HG02623 (cell line): ENCODE results near the gene IRGQ.
"Not testable (repeated sequence)": the region's sequence is repeated elsewhere in the genome, so short reads cannot be mapped to it uniquely, and the experiment has no call there.

ENCODE experiments used
- ATAC-seq: cut with Tn5 transposase; IDR thresholded peaks from one replicate; pipeline ENCODE4 v1.9.1; 2021; ENCODE audit warnings: moderate library complexity; ENCODE audit not compliant: unreplicated experiment

Gene IRGQ, protein sequence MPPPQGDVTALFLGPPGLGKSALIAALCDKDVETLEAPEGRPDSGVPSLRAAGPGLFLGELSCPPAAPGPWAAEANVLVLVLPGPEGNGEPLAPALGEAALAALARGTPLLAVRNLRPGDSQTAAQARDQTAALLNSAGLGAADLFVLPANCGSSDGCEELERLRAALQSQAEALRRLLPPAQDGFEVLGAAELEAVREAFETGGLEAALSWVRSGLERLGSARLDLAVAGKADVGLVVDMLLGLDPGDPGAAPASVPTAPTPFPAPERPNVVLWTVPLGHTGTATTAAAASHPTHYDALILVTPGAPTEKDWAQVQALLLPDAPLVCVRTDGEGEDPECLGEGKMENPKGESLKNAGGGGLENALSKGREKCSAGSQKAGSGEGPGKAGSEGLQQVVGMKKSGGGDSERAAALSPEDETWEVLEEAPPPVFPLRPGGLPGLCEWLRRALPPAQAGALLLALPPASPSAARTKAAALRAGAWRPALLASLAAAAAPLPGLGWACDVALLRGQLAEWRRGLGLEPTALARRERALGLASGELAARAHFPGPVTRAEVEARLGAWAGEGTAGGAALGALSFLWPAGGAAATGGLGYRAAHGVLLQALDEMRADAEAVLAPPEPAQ

DNA sequence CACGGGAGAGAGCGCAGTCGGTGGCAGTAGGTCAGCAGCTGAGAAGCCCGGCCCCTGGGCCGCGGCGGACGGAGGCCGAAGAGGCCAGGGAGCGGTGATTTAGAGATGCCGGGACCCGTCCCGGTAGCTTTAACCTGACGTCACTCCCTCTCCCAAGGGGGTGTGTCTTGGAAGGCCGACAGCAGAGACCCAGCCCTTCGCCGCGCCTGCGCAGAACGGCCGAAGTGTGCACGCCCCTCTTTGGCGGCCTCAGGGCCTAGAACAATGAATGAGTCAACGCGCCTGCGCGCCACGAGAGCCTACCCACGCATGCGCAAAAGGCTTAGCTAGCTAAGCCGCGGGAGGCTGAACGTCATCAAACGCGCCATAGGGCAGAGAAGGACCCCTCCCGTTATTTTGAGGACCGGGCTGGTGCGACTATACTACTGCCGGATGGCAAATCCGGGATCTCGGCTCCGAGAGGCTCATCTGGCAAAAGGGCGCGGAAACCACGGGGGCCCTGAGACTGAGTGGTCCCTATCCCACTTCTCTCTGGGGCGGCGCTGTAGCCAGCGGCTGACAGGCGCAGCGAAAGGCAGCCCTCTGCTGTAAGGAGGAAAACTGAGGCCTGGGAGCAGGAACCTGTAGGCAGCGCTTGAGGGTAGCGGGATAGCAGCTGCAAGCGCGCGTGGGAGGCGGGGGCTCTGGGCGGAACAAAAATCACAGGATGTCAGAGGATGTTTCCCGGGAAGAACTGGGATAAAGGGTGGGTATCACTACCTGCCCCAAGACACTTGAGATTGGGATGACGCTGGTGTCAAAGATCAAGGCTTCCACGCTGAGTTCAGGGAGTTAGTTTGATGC, at the start of gene IRGQ, which contains the start of gene ZNF576:
TSS of gene IRGQ (minus strand) at position 136 of the 843 bp plus-strand sequence. CDS start 796 bp downstream, outside the sequence.
TSS of gene ZNF576 (plus strand) at position 597 of the 843 bp plus-strand sequence. CDS start 514 bp downstream, outside the sequence.
- peak; percentile 74 for ATAC-seq

DNA sequence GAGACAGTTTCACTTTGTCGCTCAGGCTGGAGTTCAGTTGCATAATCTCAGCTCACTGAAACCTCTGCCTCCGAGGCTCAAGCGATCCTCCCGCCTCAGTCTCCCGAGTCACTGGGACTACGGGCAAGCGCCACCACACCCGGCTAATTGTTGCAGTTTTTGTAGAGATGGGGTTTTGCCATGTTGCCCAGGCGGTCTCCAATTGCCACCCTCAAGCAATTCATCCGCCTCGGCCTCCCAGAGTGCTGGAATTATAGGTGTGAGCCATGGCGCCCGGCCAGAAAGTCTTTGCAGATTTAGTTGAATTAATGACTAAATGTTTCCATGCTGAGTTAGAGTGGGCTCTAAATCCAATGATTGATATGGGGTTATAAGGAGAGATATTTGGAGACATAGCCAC, 48.2 kb upstream of the IRGQ start:
- no peak for ATAC-seq

DNA sequence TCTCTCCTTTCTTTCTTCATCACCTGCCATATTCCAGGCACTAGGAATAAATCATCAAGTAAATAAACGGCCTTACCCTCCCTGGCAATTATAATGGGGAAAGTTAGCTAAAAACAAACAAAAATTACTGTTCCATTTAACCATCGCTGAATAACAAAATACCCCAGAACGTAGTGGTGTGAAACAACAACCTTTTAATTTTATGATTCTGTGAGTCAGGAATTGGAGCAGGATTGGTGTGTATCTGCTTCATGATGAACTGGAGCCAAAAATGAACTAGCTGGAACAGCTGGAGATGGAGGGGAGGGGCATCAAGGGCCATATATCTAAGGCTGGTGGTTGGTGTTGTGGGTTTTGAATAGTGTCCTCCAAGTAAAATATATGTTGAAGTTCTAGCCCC, 47.4 kb upstream of the IRGQ start:
- no peak for ATAC-seq

DNA sequence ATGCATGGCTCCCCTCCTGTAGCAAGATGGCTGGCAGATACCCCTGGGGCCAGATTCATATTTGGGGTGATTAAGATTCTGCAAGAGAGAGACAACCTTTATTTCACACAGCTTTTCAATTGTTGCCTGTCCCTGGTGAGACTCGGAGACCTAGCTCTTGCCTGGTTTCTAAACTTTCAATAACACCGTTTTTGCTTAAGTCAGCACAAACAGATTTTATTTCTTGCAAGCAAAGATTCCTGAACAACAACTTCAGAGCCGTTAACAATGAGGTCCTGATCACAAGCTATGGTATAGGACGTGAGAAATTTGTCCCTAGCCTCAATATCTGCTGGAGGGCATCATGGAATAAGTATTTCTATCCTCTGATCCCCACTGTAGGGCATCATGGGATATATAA, 46.6 kb upstream of the IRGQ start:
- ATAC-seq, result no peak

DNA sequence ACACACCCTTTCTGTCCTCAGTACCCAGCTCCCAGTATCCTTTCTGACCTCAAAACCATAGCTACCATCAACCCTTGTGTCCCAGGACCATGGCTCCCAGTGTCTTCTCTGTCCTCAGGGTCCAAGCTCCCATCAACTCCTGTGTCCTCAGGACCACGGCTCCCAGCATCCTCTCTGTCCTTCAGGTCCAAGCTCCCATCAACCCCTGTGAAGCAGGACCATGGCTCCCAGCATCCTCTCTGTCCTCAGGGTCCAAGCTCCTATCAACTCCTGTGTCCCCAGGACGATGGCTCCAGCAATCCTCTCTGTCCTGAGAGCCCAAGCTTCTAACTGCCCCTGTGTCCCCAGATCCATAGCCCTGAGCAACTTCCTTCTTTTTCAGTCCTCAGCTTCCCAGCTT, 45.4 kb upstream of the IRGQ start:
- no peak for ATAC-seq

DNA sequence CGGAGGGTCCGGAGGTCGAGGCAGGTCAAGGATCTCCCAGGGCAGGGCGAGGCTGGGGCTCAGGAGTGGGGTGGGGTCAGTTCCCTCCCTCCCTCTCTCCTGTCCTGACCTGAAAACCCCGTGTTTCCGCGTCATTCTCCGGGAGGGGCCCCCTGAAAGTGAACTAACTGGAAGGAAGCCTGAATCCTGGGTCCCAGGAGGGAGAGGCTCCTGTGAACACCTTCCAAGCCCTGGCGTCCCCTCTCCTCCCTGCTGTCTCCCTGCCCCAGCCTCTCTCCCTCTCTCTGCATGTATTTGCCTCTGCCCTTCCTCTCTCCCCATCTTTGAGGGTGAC, 44.5 kb upstream of the IRGQ start:
- no peak for ATAC-seq

DNA sequence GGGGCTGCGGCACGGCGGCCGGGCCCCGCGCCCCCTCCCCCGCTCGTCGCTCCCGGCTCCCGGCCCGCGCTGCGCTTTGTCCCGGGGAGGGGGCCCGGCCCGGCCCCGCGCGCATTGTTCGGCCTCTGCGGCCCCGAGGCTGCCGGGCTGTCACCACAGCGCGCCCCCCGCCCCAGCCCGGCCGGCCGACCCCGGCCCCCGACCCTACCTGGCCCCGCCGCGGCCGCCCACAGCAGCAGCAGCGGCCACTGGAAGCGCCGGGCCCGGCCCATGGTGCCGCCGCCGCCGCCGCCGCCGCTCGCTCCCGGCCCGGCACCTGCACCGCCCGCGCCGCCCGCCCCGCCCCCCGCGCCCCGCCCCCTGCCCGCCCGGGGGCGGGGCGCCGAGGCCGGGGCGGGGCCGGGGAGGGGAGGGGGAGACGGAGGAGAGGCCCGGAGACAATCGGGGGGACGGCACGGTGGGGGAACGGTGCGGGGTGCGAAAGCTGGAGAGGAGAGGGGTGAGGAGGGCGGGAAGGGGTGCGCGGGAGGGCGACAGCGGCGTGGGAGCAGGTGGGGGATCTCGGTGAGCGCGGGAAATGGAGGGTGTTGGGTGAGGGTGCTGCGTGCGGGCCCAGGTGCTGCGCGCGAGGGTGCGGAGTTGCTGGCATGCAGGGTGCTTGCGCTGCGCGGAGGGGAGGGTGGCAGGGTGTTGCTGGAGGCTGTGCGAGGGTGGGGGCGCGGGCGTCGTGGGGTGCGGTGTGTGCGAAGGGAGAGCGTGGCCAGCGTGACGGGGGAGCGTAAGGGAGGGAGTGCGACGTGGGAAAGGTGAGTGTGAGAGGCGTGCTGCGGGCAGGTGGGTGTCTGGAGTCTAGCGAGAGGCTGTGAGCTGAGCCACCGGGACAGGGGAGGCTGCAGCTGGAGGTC, 43.8 kb upstream of the IRGQ start, which contains the start of gene CADM4:
TSS of gene CADM4 (minus strand) at position 332 of the 905 bp plus-strand sequence. CDS start at position 272, 60 bp downstream.
- no peak for ATAC-seq

DNA sequence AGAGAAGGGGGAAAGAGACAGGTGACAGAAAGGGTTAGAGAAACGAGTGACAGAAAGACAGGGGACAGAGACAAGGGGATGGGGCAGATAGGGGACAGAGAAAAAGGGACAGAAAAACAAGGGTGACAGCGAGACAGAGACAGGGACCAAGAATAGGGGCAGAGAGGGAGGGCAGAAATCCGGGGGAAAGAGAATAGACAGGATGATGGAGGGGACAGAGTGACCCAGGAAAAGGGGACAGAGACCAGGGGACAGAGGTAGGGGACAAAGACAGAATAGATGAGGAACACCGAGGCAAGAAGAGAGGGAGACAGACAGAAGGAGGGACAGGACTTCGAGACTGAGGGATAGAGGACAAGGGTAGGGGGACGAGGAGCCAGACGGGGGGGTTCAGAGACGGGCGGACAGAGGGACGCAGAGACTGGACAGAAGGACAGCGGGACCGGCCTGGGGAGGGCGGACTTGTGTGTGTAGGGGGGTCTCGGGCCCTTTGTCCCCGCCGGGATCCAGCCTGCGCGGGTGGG, 43.1 kb upstream of the IRGQ start:
- no peak for ATAC-seq

DNA sequence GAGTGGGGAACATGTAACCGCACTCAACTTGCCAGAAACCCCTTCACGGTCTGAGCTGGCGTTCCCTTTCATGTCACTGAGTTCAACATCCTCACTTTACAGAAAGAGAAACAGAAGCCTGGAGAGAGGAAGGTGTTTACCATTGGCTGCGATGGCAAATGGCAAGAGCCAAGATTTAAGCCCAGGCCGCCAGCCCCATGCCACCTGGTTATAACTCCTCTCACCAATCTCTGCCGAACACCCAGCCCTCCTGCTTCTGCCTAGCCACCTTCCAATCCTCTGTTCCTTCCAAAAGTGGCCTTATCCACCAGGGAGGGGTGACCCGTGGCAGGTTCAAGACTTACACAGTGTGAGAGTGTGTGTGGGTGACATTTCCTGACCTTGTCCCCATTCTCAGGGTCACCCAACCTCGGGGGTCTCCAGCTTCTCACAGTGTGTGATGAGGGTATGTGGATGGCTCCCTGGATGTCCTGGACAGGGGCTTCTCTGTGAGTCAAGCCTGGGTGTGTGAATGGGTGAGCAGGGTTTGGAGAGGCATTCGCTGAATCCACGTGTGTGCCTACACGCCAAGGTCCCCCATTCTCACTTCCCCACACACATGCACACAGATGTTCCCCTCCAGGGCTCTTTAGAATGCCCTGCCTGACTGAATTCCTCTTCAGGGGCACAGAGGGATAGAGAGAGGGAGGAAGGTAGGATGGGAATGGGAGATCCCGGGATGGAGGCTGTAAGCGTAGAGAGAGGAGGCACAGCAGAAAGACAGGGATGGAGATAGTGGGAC, 42.5 kb upstream of the IRGQ start:
- ATAC-seq, result no peak

DNA sequence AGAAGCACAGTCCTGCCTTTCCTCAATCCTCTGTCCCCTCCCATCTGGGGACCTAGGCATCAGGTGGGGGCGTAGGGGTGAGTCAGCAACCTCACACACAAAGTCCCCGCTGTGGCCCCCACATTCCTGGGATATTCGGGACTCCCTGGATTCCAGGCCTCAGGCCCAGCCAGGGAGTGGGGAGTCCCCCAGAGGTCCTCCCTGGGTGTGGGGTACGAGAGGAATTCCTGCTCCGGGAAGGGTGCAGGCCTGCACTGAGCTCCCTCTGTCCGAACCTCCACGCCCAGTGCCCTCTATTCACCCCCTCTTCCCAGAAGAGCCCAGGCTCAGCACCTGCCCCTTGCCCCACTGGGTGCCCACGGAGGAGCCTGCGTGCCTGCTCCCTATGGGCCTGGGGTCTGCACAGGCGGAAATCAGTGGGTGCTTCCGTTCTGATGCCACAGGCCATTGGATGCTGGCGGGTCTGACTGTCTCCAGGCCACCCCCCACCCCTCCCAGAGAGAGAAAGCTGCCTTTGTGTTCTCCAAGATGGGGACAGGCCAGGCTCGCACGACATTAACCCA, 40.3 kb upstream of the IRGQ start:
- no peak for ATAC-seq

DNA sequence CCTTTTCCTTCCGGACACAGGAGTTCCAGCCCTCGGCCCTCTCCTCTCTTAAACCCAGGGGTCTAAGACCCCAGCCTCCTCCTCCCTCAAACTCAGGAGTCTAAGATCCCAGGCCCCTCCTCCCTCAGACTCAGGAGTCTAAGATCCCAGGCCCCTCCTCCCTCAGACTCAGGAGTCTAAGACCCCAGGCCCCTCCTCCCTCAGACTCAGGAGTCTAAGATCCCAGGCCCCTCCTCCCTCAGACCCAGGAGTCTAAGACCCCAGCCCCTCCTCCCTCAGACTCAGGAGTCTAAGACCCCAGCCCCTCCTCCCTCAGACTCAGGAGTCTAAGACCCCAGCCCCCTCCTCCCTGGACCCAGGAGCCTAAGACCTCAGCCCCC, 39.6 kb upstream of the IRGQ start:
- not testable (repeated sequence) for ATAC-seq

DNA sequence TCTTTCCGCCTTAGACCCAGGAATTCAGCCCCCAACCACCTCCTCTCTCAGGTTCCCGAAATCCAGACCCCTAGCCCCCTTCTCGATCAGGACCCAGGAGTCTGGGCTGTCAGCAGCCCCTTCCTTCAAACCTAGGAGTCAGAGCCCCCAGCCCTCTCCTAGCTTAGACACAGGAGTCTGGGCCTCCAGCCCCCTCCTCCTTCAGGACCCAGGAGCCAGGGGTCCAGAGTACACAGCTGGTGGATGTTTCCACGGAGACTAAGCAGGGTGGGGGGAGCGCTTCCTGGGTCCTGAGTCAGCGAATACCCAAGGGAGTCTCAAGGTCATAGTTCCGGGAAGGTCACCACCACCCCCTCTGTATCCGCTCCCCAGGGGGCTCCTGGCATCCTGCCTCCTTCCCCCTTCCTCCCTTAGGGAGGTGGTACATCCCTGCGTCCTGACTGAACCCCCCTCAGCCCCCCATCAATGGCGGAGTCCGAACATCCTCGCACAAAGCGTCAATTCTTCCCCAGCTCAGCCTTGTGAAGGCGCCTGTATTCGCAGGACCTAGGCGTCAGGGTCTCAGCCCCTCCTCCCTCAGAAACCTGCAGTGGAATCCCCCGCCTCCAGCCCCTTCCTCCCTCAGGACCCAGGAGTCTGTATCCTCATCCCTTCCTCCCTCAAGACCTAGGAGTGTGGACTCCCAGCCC, 39.1 kb upstream of the IRGQ start:
- ATAC-seq, result no peak

DNA sequence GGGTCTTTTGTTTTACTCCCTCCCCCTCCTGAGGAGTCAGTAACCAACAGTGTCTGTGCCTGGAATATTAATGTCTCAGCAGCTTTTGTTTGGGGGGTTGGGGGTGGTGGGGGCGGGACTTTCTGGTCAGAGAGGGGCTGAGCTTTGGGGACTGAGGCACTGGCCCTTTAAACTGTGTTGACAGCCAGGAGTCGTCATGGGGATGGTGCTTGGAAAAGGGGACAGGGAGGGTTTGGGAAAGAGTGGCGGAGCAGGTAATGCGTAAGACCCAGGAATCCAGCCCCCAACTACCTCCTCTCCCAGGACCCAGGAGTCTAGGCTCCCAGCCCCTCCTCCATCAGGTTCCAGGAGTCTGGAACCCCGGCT, 38.6 kb upstream of the IRGQ start:
- no peak for ATAC-seq

DNA sequence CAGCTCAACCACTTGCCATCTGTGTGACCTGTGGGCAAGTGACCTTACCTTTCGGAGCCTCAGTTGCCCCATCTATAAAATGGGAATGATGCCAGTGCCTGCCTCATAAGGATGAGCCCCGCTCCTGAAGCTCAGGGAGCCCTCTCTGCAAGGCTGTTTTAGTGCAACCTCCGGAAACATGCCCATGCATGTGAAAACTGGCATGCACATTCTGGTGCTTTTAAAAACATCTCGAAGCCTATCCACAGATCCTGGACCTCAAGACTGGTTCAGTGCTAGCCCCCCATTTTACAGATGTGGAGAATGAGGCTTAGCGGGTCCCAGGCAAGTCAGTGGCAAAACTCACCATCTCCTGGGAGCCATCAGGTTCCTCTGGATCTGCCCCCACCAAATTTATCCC, 38.1 kb upstream of the IRGQ start:
- no peak for ATAC-seq

DNA sequence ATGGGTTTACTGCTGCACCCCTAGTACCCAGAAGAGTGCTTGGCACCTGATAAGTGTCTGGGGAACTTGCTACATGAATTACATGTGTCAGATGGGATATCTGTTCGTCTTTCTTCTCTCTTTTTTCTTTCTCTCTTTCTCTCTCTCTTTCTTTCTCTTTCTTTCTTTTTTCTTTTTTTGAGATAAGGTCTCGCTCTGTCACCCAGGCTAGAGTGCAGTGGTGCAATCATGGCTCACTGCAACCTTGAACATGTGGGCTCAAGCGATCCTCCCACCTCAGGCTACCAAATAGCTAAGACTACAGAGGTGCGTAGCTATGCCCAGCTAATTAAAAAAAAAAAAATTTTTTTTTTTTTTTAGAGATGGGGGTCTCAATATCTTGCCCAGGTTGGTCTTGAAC, 37.6 kb upstream of the IRGQ start:
- no peak for ATAC-seq

DNA sequence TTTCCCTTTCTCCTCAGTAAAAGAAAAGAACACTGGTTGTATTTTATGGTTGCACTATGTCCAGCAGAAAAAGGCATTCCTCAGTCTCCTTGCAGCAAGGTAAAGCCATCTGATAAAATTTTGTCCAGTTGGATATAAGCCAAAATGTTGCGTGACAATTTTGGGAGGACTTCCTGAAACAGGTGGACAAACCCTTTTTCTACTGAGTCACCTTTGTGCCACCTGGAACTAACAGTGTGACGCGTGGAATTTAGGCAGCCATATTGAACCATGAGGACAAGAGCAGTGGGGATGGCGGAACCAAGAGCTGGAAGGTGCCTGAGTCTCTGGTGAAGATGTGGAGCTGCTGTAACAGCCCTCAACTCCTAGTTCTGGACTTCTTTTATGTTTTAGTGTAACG, 35.6 kb upstream of the IRGQ start:
- ATAC-seq, result no peak

DNA sequence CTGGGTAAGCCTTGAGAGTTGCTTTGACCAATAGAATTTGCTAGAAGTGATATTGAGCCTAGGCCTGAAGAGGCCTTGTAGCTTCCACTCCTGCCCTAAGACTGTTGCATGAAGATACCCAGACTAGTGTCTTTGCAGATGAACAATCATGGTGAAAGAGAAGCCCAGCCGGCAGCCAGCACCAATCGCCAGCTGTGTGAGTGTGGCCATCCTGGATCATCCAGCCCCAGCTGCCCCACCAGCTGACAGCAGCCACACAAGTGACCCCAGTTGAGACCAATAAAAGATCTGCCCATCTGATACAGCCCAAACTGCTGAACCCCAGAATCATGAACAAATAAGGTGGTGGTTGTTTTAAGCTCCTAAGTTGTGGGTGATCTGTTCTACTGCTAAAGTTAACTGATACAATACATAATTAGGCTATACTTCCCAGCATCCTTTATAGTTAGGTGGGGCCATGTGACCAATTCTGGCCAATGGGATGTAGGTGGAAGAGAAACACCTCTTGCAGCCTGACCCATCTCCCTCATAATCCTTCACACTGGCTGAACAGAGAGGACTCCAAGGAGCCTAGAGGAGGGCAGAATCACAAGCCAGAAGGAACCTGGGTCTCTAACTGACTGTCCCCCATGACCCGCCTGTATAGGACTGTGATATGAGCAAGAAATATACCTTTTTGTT, 32.9 kb upstream of the IRGQ start:
- no peak for ATAC-seq

DNA sequence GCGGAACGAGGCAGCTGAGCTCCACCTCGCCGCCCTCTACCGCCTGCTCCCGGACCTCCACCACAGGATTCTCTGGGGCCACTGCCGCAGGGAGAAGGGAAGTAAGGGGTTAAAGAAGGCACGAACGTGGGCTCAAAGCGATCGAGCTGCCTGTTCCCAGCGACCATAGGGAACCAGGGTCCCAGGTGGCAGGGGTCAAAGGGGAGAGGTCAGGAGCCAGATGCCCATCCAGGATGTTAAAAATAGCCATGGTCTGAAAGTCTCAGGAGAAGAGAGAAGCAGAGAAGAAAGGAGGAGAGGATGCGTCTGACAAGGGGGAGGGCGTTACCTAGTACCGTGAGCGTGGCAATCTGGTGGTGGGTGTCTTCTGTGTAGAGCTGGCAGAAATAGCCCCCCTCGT, 30.9 kb upstream of the IRGQ start:
- no peak for ATAC-seq
